MM.1S (cell line): ENCODE measurements around the gene HCST.

Experiments used
- EZH2 ChIP-seq: fragments of 300-600 bp; sonication (generic); optimal IDR thresholded peaks from 2 replicates; pipeline ENCODE3; 2017; ENCODE audit warnings: low read depth, mild to moderate bottlenecking, antibody characterized with exemption, low read length, mixed read lengths
- EZH2phosphoT487 ChIP-seq: fragments of 300-600 bp; sonication (generic); IDR thresholded peaks from 2 replicates; pipeline ENCODE4 v1.6.1; 2018; ENCODE audit warnings: antibody characterized with exemption, low read length
- TF ChIP-seq, protein P1 (sequence below): fragments of 300-600 bp; sonication (generic); IDR thresholded peaks from 2 replicates; pipeline ENCODE4 v1.5.1; 2016; ENCODE audit warnings: antibody characterized with exemption, low read length, mixed read lengths

DNA sequence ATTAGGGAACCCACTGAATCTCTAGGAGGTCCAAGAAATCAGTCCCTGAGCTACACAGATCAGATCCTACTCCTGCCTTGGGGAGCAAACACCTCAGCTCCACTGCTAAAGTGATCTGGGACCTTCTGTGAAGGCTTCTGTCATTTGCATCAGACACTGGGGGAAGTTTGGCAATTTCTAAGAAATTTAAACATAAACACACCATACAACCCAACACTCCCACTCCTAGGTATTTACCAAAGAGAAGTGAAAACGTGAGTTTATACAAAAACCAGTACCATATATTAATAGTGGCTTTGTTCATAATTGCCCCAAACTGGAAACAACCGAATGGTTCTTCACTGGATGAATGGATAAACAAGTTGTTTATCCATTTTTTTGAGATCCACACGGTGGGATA is 13.1 kb downstream of the HCST start:
- TF ChIP-seq, protein P1, sequence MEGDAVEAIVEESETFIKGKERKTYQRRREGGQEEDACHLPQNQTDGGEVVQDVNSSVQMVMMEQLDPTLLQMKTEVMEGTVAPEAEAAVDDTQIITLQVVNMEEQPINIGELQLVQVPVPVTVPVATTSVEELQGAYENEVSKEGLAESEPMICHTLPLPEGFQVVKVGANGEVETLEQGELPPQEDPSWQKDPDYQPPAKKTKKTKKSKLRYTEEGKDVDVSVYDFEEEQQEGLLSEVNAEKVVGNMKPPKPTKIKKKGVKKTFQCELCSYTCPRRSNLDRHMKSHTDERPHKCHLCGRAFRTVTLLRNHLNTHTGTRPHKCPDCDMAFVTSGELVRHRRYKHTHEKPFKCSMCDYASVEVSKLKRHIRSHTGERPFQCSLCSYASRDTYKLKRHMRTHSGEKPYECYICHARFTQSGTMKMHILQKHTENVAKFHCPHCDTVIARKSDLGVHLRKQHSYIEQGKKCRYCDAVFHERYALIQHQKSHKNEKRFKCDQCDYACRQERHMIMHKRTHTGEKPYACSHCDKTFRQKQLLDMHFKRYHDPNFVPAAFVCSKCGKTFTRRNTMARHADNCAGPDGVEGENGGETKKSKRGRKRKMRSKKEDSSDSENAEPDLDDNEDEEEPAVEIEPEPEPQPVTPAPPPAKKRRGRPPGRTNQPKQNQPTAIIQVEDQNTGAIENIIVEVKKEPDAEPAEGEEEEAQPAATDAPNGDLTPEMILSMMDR, result no peak
- TF ChIP-seq EZH2phosphoT487 (no peak), EZH2 (no peak)
